Measurements from ENCODE around the gene ATP8A1.

- TF ChIP-seq CTCF (IDR thresholded peaks at IDR 0.05) = no peak
- TF ChIP-seq POLR2A (IDR thresholded peaks at IDR 0.05) = no peak
Observed at GRCh38 chr4:42363614-42364013, 293.3 kb downstream of the ATP8A1 start.
